ENCODE measurements around the gene FBXO38.
"Not testable (repeated sequence)": the region's sequence is repeated elsewhere in the genome, so short reads cannot be mapped to it uniquely, and the experiment has no call there.

- TF ChIP-seq JUND, PBX3 (IDR thresholded peaks at IDR 0.05): not testable (repeated sequence)
These were observed 85.0 kb downstream of the FBXO38 start for GRCh38 chr5:148468746-148469145.
